Measurements from ENCODE around the gene LLPH.

GRCh38 chr12:66156654-66157053 lies 26.1 kb upstream of the LLPH start:
- TF ChIP-seq CTCF (IDR thresholded peaks at IDR 0.05) (no peak), POLR2A (IDR thresholded peaks at IDR 0.05) (no peak)
